Common myeloid progenitor, CD34-positive (primary cell): ENCODE results near the gene AGO3.
"Not testable (repeated sequence)": the region's sequence is repeated elsewhere in the genome, so short reads cannot be mapped to it uniquely, and the experiment has no call there.

ENCODE experiments used
- CTCF ChIA-PET: fragments of 350-600 bp; sonication (Branson Sonifier 250); formaldehyde crosslinking; loops from one replicate; lab custom pipeline; 2021; ENCODE audit warnings: antibody characterized with exemption; lab: Charles Lee
- POLR2A ChIA-PET: fragments of 350-600 bp; sonication (Branson Sonifier 250); formaldehyde crosslinking; loops from one replicate; lab custom pipeline; 2021; ENCODE audit warnings: antibody characterized with exemption; lab: Charles Lee
- DNase-seq, 3 donors: peaks; one replicate each; pipeline versions ENCODE4 v3.0.0 to v3.0.0-alpha.2; 2013
- H3K27ac ChIP-seq, 2 experiments: 1 replicate in 1 of 2; 2 replicates in 1 of 2; pipeline ENCODE4 v1.7.0; 2013; ENCODE audit warnings: inconsistent platforms in 2 of 2, low read length in 2 of 2, mild to moderate bottlenecking in 2 of 2, low read depth in 1 of 2, moderate library complexity in 1 of 2; ENCODE audit not compliant: severe bottlenecking in 2 of 2, insufficient read depth in 1 of 2, poor library complexity in 1 of 2
- H3K27me3 ChIP-seq, 5 experiments: replicated peaks in 2 of 5; 1 replicate in 3 of 5; 2 replicates in 2 of 5; pipeline versions ENCODE4 v1.6.1 to v1.7.0; 2013; ENCODE audit warnings: low read length in 4 of 5, mild to moderate bottlenecking in 2 of 5, moderate library complexity in 2 of 5, inconsistent platforms in 1 of 5; ENCODE audit not compliant: insufficient read depth in 5 of 5, control insufficient read depth in 4 of 5
- H3K36me3 ChIP-seq, 4 experiments: 1 replicate in 2 of 4; 2 replicates in 2 of 4; pipeline versions ENCODE4 v1.6.1 to v1.7.0; 2013; ENCODE audit warnings: low read length in 3 of 4, control low read depth in 1 of 4, mild to moderate bottlenecking in 1 of 4; ENCODE audit not compliant: control insufficient read depth in 4 of 4, insufficient read depth in 4 of 4
- H3K4me1 ChIP-seq, 4 experiments: 1 replicate in 3 of 4; 2 replicates in 1 of 4; pipeline versions ENCODE4 v1.6.1 to v1.7.1; 2013; ENCODE audit warnings: low read length in 3 of 4, mild to moderate bottlenecking in 3 of 4, control low read depth in 1 of 4, inconsistent platforms in 1 of 4, moderate library complexity in 1 of 4; ENCODE audit not compliant: control insufficient read depth in 4 of 4, insufficient read depth in 4 of 4; ENCODE audit errors: control extremely low read depth in 1 of 4
- H3K4me3 ChIP-seq, 7 experiments: 1 replicate in 4 of 7; 2 replicates in 3 of 7; pipeline versions ENCODE4 v1.5.1 to v1.7.0; 2013; ENCODE audit warnings: mild to moderate bottlenecking in 7 of 7, low read length in 6 of 7, moderate library complexity in 6 of 7, inconsistent platforms in 2 of 7, low read depth in 2 of 7, control low read depth in 1 of 7; ENCODE audit not compliant: insufficient read depth in 4 of 7, control insufficient read depth in 1 of 7; ENCODE audit errors: extremely low read depth in 1 of 7
- H3K9me3 ChIP-seq, 5 experiments: 1 replicate in 4 of 5; 2 replicates in 1 of 5; pipeline versions ENCODE4 v1.6.1 to v1.7.1; 2013; ENCODE audit warnings: low read length in 4 of 5, mild to moderate bottlenecking in 2 of 5, inconsistent platforms in 1 of 5, low read depth in 1 of 5, moderate library complexity in 1 of 5; ENCODE audit not compliant: control insufficient read depth in 4 of 5, insufficient read depth in 2 of 5; ENCODE audit errors: control extremely low read depth in 1 of 5
- WGBS: methylation state at CpG from one replicate; pipeline ENCODE4 v1.1.5; 2013; ENCODE audit not compliant: insufficient coverage; 5-methylcytosine and 5-hydroxymethylcytosine counted together

The AGO3 gene

DNA sequence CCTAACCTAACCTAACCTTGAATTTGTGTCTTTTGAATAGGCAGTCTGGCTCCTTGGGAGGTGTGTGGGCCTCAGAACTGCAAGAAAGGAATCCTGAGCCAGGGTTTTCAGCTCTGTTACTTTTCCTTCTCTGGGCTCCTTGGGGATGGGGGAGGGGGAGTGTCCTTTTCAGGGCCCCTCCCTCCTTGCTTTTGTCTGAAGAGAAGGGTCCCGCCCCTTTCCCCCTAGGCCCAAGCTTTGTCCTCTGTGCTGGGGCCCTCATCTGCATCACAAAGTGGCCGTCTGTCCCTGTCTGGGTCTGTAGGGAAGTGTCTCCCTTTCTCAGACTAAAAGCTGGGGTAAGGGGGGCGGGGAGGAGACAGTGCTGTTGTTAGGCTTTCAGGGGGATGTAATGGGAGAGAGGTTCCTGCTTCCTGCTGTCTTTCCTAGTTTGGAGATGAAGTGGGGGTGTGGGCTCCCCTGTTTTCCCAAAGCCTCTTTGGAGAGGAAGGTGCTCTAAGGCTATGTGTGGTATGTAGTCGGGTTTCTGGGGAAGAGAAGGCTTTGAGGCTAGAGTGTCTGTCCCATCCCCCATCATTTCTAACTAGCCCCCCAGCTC is 44.8 kb upstream of the AGO3 start:
- peak overlapping the region in 1 of 2 experiments; percentile 45 for H3K27ac ChIP-seq
- H3K4me1 ChIP-seq: peaks cover 14 to 64% (median 51%) of the 10 kb centered on the region in 4 experiments
- DNase-seq: no peak
- H3K36me3 ChIP-seq: peaks cover 0 to 20% (median 9%) of the 10 kb centered on the region in 4 experiments
- POLR2A ChIA-PET: no interaction called here
- CTCF ChIA-PET: interaction anchor here (0.7 to 1.8 kb wide), 3 partner anchors 14 to 22 kb away, joined by 3 to 4 read pairs (median 3); no protein-coding TSS in a partner anchor
- WGBS: 60% methylated on average over 1 of the region's 4 CpGs
- no peaks in the 10 kb centered on the region for H3K9me3 ChIP-seq
- H3K4me3 ChIP-seq: peak overlapping the region in 1 of 7 experiments; percentile 43
- no peaks in the 10 kb centered on the region for H3K27me3 ChIP-seq

DNA sequence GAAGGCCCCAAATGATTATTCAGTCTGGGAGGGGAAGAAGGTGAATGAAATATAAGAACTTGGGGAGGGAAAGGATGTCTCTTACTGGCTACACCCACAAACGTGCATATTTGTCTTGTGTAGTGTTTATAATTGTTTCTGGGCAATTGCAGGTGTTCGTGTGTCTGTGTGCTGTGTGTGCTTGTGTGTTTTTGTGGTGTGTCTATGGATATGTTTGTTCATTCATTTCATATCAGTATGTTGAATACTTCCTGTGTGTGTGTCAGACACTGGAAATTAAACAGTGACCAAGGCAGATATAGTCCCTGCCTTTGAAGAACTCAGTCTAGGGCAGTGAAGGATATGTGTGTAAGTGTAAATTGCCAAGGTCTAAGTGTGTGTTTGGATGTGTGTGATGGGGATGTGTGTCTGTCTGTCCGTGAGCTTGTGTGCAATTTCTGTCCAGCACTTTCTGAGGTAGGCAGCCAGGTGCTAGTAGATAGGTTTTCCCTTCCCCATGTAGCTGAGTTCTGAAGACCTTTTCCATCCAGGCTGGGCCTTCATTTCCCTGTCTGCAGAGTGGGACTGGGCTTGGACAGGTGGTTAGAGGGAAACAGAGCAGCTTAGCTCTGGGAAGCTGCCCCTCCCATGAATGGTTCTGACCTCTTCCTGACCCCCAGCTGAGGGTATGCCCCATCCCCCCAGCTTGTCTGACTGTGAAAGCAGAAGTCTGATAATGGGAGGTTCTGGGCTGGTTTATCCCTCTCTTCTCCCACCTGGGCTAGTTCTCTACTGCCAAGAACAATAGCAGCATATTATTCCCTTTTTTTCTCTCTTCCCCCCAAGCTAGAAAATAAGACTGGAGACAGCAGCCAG is 44.1 kb upstream of the AGO3 start:
- Histone ChIP-seq H3K27me3 (no peaks in the 10 kb centered on the region), H3K9me3 (no peaks in the 10 kb centered on the region), H3K4me3 (peak overlapping the region in 1 of 7 experiments; percentile 43), H3K36me3 (peaks cover 2 to 23% (median 11%) of the 10 kb centered on the region in 4 experiments), H3K27ac (peak overlapping the region; percentile 10 to 52), H3K4me1 (peaks cover 14 to 57% (median 49%) of the 10 kb centered on the region in 4 experiments)
- WGBS: 28% methylated on average over 3 of the region's 3 CpGs
- POLR2A ChIA-PET: interaction anchor here (0.8 kb wide), 1 partner anchor 19 kb away, joined by 4 read pairs; no protein-coding TSS in a partner anchor
- CTCF ChIA-PET: interaction anchor here (0.8 to 2.7 kb wide), 4 partner anchors 9 to 23 kb away, joined by 3 to 9 read pairs (median 4); no protein-coding TSS in a partner anchor
- DNase-seq: peak in 2 of 3 donors; percentile 60 to 83

DNA sequence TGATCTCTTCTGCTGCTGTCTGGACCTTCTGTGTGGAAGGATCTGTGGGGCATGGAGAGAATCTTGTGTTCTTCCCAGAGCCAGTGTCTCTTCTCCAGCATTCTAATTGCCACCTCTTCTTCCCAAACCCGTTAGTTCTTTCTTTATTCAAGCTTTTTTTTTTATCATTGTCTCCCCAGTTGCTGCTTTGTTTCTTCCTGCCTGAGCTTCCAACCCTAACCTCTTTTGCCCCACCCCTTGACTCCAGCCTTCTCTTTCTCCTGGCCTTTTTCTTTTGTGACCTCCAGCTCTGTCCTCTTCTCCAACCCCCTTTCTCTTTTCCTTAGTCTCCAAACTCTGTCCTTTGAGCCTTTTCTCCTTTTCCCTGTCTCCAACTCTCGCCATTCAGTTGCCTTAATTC is 43.4 kb upstream of the AGO3 start:
- no peak for DNase-seq
- Histone ChIP-seq H3K36me3 (peaks cover 6 to 30% (median 16%) of the 10 kb centered on the region in 4 experiments), H3K4me1 (peaks cover 14 to 50% (median 42%) of the 10 kb centered on the region in 4 experiments), H3K27me3 (no peaks in the 10 kb centered on the region), H3K4me3 (peak overlapping the region in 1 of 7 experiments; percentile 43), H3K27ac (peak overlapping the region in 1 of 2 experiments; percentile 52), H3K9me3 (no peaks in the 10 kb centered on the region)
- POLR2A ChIA-PET: interaction anchor here (0.8 kb wide), 1 partner anchor 18 kb away, joined by 4 read pairs; no protein-coding TSS in a partner anchor
- 86% methylated on average over 2 of the region's 2 CpGs for WGBS
- CTCF ChIA-PET: interaction anchor here (0.8 to 2.7 kb wide), 3 partner anchors 8 to 17 kb away, joined by 3 to 9 read pairs (median 3); no protein-coding TSS in a partner anchor

DNA sequence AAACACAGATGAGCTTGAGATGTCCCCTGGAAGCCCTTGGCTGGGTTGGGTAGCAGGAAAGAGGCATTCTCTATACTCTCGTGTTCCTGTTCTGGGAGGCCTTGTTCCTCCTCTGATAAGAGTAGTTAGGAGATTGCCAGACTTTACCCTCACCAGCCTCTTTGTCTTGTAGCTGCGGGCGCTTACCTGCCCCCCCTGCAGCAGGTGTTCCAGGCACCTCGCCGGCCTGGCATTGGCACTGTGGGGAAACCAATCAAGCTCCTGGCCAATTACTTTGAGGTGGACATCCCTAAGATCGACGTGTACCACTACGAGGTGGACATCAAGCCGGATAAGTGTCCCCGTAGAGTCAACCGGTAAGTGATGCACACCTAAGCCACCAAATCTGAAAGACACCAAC is 42.6 kb upstream of the AGO3 start:
- ChIA-PET CTCF (interaction anchor here (0.7 to 2.7 kb wide), 3 partner anchors 9 to 30 kb away, joined by 3 to 9 read pairs (median 3); no protein-coding TSS in a partner anchor), POLR2A (no interaction called here)

DNA sequence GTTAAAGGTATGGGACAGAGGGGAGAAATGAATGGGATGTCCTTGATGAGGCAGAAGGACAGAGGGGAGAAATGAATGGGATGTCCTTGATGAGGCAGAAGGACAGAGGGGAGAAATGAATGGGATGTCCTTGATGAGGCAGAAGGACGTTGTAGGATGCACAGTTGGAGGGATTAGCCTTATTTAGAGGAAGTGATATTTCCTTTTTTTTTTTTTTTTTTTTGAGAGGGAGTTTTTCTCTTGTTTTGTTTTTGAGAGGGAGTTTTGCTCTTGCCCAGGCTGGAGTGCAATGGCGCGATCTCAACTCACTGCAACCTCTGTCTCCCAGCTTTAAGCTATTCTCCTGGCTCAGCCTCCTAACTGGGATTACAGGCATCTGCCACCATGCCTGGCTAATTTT is 41.9 kb upstream of the AGO3 start:
- H3K9me3 ChIP-seq, H3K27ac ChIP-seq, H3K27me3 ChIP-seq, DNase-seq, POLR2A ChIA-PET, H3K4me3 ChIP-seq: not testable (repeated sequence)
- H3K36me3 ChIP-seq: peaks cover 8 to 45% (median 23%) of the 10 kb centered on the region in 4 experiments
- CTCF ChIA-PET: interaction anchor here (0.7 to 2.7 kb wide), 3 partner anchors 8 to 31 kb away, joined by 3 to 9 read pairs (median 3); no protein-coding TSS in a partner anchor
- H3K4me1 ChIP-seq: peaks cover 14 to 48% (median 43%) of the 10 kb centered on the region in 4 experiments
- no CpG with 5 or more reads among the region's 3 CpGs for WGBS

More for the DNA sequence above, 42.6 kb upstream of the AGO3 start:
- Histone ChIP-seq H3K4me3 (peak overlapping the region in 1 of 7 experiments; percentile 0), H3K36me3 (peaks cover 8 to 37% (median 20%) of the 10 kb centered on the region in 4 experiments), H3K27ac (no peak overlapping the region), H3K4me1 (peaks cover 14 to 46% (median 39%) of the 10 kb centered on the region in 4 experiments), H3K9me3 (no peaks in the 10 kb centered on the region), H3K27me3 (no peaks in the 10 kb centered on the region)
- no peak for DNase-seq
- WGBS: 93% methylated on average over 11 of the region's 11 CpGs

DNA sequence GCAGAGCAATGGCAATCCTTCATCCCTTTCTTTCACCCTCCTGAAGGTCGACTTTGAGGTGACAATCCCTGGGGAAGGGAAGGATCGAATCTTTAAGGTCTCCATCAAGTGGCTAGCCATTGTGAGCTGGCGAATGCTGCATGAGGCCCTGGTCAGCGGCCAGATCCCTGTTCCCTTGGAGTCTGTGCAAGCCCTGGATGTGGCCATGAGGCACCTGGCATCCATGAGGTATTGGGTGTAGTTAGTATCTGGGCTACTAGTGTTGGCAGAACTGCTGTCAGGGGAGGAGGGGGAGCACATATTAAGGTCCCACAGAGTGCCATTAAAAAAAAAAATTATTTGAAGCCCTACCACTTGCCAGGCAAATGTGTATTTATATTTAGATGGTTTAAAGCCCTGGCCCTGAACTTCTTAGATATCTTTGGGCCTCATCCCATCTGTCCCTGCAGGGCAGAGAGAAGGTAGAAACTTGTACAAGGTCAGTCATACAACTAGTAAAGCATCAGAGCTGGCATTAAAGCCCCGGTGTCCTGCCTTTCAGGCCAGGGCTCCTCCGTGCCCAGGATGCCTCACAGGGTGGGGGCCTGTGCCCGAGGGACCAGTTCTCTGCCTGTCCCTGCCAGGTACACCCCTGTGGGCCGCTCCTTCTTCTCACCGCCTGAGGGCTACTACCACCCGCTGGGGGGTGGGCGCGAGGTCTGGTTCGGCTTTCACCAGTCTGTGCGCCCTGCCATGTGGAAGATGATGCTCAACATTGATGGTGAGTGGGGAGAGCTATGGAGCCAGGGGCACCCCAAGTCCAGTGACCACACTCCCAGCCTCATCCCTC is 37.6 kb upstream of the AGO3 start:
- Histone ChIP-seq H3K27me3 (no peaks in the 10 kb centered on the region), H3K4me1 (peaks cover 0 to 15% (median 13%) of the 10 kb centered on the region in 4 experiments), H3K27ac (peak overlapping the region in 1 of 2 experiments; percentile 46), H3K36me3 (peaks cover 11 to 76% (median 43%) of the 10 kb centered on the region in 4 experiments), H3K4me3 (no peak overlapping the region), H3K9me3 (no peaks in the 10 kb centered on the region)
- no peak for DNase-seq
- ChIA-PET CTCF (interaction anchor here (3.3 kb wide), 1 partner anchor 12 kb away, joined by 27 read pairs; the partner anchor contains the start of gene AGO1), POLR2A (no interaction called here)
- WGBS: 93% methylated on average over 7 of the region's 14 CpGs
